ENCODE results near the gene GPC1. TPM values are rescaled to one million over a fixed set of nuclear protein-coding genes. Genes with fewer than 3 reads are reported as not detected.

Gene GPC1
- total RNA-seq, 1 donor from 2014 or later: 187 TPM

- Histone ChIP-seq H3K27me3 (ENCODE audit: low read depth) (no peaks in the 10 kb centered on the region), H3K4me1 (no peaks in the 10 kb centered on the region), H3K4me3 (no peak overlapping the region), H3K36me3 (peaks cover 3% of the 10 kb centered on the region), H3K9me3 (replicated peaks) (peaks cover 47% of the 10 kb centered on the region), H3K27ac (replicated peaks) (no peak overlapping the region)
- DNase-seq: no peak
- no peak for TF ChIP-seq CTCF (IDR thresholded peaks at IDR 0.05; ENCODE audit: borderline replicate concordance)
- intact Hi-C loops (cut with micrococcal nuclease): no loop called here
Observed at GRCh38 chr2:240472078-240472790, 36.8 kb downstream of the GPC1 start.

GRCh38 chr2:240473211-240473610, 37.7 kb downstream of the GPC1 start:
- no peak for DNase-seq
- no peaks in the 10 kb centered on the region for H3K27me3 ChIP-seq (ENCODE audit: low read depth)
- intact Hi-C loops (cut with micrococcal nuclease): no loop called here
- no peak for TF ChIP-seq CTCF (IDR thresholded peaks at IDR 0.05; ENCODE audit: borderline replicate concordance)
- peaks cover 47% of the 10 kb centered on the region for H3K9me3 ChIP-seq (replicated peaks)
- H3K27ac ChIP-seq (replicated peaks): no peak overlapping the region
- no peak overlapping the region for H3K4me3 ChIP-seq
- H3K4me1 ChIP-seq: no peaks in the 10 kb centered on the region
- peaks cover 3% of the 10 kb centered on the region for H3K36me3 ChIP-seq

DNA sequence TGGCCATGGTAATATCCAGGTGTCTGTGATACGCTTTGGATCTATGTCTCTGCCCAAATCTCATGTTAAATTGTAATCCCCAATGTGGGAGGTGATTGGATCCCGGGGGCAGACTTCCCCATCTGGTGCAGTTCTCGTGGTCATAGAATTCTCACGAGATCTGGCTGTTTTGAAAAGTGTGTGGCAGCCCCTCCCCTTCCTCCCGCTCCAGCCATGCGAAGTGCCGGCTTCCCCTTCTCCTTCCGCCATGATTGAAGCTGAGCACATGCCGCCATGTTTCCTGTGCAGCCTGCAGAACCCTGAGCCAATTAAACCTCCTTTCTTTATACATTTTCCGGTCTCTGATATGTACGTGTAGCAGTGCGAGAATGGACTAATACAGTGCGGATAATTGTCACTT, 42.5 kb downstream of the GPC1 start:
- Histone ChIP-seq H3K27me3 (ENCODE audit: low read depth) (no peaks in the 10 kb centered on the region), H3K36me3 (peaks cover 3% of the 10 kb centered on the region), H3K9me3 (replicated peaks) (peaks cover 38% of the 10 kb centered on the region), H3K4me1 (no peaks in the 10 kb centered on the region), H3K4me3 (no peak overlapping the region), H3K27ac (replicated peaks) (no peak overlapping the region)
- no peak for DNase-seq
- TF ChIP-seq CTCF (IDR thresholded peaks at IDR 0.05; ENCODE audit: borderline replicate concordance): no peak
- intact Hi-C loops (cut with micrococcal nuclease): no loop called here

GRCh38 chr2:240478346-240479110, 43.1 kb downstream of the GPC1 start:
- no peaks in the 10 kb centered on the region for H3K27me3 ChIP-seq (ENCODE audit: low read depth)
- H3K4me1 ChIP-seq: no peaks in the 10 kb centered on the region
- peaks cover 31% of the 10 kb centered on the region for H3K9me3 ChIP-seq (replicated peaks)
- H3K36me3 ChIP-seq: peaks cover 3% of the 10 kb centered on the region
- H3K27ac ChIP-seq (replicated peaks): no peak overlapping the region
- H3K4me3 ChIP-seq: no peak overlapping the region
- no peak for TF ChIP-seq CTCF (IDR thresholded peaks at IDR 0.05; ENCODE audit: borderline replicate concordance)
- intact Hi-C loops (cut with micrococcal nuclease): no loop called here
- no peak for DNase-seq

GRCh38 chr2:240479111-240479501, 43.6 kb downstream of the GPC1 start:
- no peak for DNase-seq
- no peak overlapping the region for H3K27ac ChIP-seq (replicated peaks)
- no peaks in the 10 kb centered on the region for H3K4me1 ChIP-seq
- no peak overlapping the region for H3K4me3 ChIP-seq
- H3K27me3 ChIP-seq (ENCODE audit: low read depth): no peaks in the 10 kb centered on the region
- no peak for TF ChIP-seq CTCF (IDR thresholded peaks at IDR 0.05; ENCODE audit: borderline replicate concordance)
- intact Hi-C loops (cut with micrococcal nuclease): no loop called here
- H3K9me3 ChIP-seq (replicated peaks): peaks cover 31% of the 10 kb centered on the region
- H3K36me3 ChIP-seq: peaks cover 3% of the 10 kb centered on the region

Data from left ventricle myocardium inferior (tissue), 1 donor.